IMR-90 (cell line): ENCODE data around the gene KPNA1. TPM values are rescaled to one million over a fixed set of nuclear protein-coding genes. Genes with fewer than 3 reads are reported as not detected.

Source experiments
- ATAC-seq: fragments of 200-7000 bp; cut with Tn5 transposase; 2 replicates; pipeline ENCODE4 v1.9.1; 2020; ENCODE audit warnings: low read depth, mild to moderate bottlenecking, moderate library complexity
- BruUV-seq: library from RNA; stranded (reverse); fragments of 400-500 nt; replicated peaks from 2 replicates; lab custom pipeline; 2021; lab: Mats Ljungman, UMichigan
- CTCF ChIA-PET: fragments of 300-600 bp; formaldehyde crosslinking; extraction: SDS; loops from one replicate; lab custom pipeline; 2021; ENCODE audit warnings: antibody characterized with exemption; lab: Yijun Ruan, JAX
- POLR2A ChIA-PET: fragments of 300-600 bp; sonication (Branson Sonifier 250); formaldehyde crosslinking; loops from one replicate; lab custom pipeline; 2022; ENCODE audit warnings: antibody characterized with exemption; ENCODE audit not compliant: unreplicated experiment; lab: Charles Lee
- DNase-seq: peaks from one replicate; pipeline ENCODE4 v3.0.0; 2013
- H2AFZ ChIP-seq: replicated peaks from 2 replicates; pipeline ENCODE3; 2013; ENCODE audit warnings: low read length, mild to moderate bottlenecking; ENCODE audit not compliant: poor library complexity
- H2AK5ac ChIP-seq: 2 replicates; pipeline ENCODE4 v1.6.1; 2013; ENCODE audit warnings: low read depth, low read length, inconsistent platforms
- H2AK9ac ChIP-seq: replicated peaks from 2 replicates; pipeline ENCODE3; 2013; ENCODE audit warnings: mild to moderate bottlenecking, low read depth, low read length, moderate library complexity; ENCODE audit not compliant: poor library complexity
- H2BK120ac ChIP-seq: 2 replicates; pipeline ENCODE4 v1.6.1; 2013; ENCODE audit warnings: low read depth, low read length, inconsistent platforms
- H2BK15ac ChIP-seq: 3 replicates; pipeline ENCODE4 v1.6.1; 2013; ENCODE audit warnings: low read depth, low read length, inconsistent platforms
- H2BK20ac ChIP-seq: 2 replicates; pipeline ENCODE4 v1.6.1; 2013; ENCODE audit warnings: low read depth, mild to moderate bottlenecking, inconsistent platforms, low read length, moderate library complexity
- H2BK5ac ChIP-seq: 2 replicates; pipeline ENCODE4 v1.6.1; 2013; ENCODE audit warnings: mild to moderate bottlenecking, low read depth, low read length, inconsistent platforms; ENCODE audit not compliant: poor library complexity, severe bottlenecking
- H3K14ac ChIP-seq: replicated peaks from 2 replicates; pipeline ENCODE4 v1.6.1; 2013; ENCODE audit warnings: low read depth, low read length, inconsistent platforms
- H3K18ac ChIP-seq: 2 replicates; pipeline ENCODE4 v1.6.1; 2013; ENCODE audit warnings: low read depth, low read length, control low read depth
- H3K23ac ChIP-seq: 2 replicates; pipeline ENCODE4 v1.6.1; 2013; ENCODE audit warnings: low read depth, low read length, inconsistent platforms
- H3K27ac ChIP-seq: 2 replicates; pipeline ENCODE4 v1.5.1; 2013; ENCODE audit warnings: mild to moderate bottlenecking, control low read depth, low read length; ENCODE audit not compliant: insufficient read depth
- H3K27me3 ChIP-seq: 2 replicates; pipeline ENCODE4 v1.6.1; 2013; ENCODE audit warnings: low read length; ENCODE audit not compliant: control insufficient read depth, insufficient read depth
- H3K36me3 ChIP-seq: 2 replicates; pipeline ENCODE4 v1.6.1; 2013; ENCODE audit warnings: low read length, mixed read lengths; ENCODE audit not compliant: control insufficient read depth, insufficient read depth
- H3K4ac ChIP-seq: 2 replicates; pipeline ENCODE4 v1.6.1; 2013; ENCODE audit warnings: low read depth, low read length, inconsistent platforms
- H3K4me1 ChIP-seq: 2 replicates; pipeline ENCODE4 v1.6.1; 2013; ENCODE audit warnings: low read length, mixed read lengths; ENCODE audit not compliant: control insufficient read depth, insufficient read depth
- H3K4me2 ChIP-seq: 2 replicates; pipeline ENCODE4 v1.6.1; 2013; ENCODE audit warnings: low read depth, mild to moderate bottlenecking, control low read depth, low read length, moderate library complexity
- H3K4me3 ChIP-seq: 2 replicates; pipeline ENCODE4 v1.5.1; 2013; ENCODE audit warnings: low read depth, mild to moderate bottlenecking, control low read depth, low read length, moderate library complexity; ENCODE audit not compliant: insufficient read depth
- H3K56ac ChIP-seq: 2 replicates; pipeline ENCODE4 v1.6.1; 2013; ENCODE audit warnings: low read length, inconsistent platforms; ENCODE audit not compliant: insufficient read depth; ENCODE audit errors: extremely low read depth
- H3K79me1 ChIP-seq, 2 experiments: 2 replicates each; pipeline ENCODE4 v1.6.1; 2013; ENCODE audit warnings: low read length in 2 of 2, inconsistent platforms in 1 of 2, low read depth in 1 of 2
- H3K9ac ChIP-seq: 2 replicates; pipeline ENCODE4 v1.6.1; 2013; ENCODE audit warnings: low read depth, low read length, control low read depth
- H3K9me1 ChIP-seq: 2 replicates; pipeline ENCODE4 v1.6.1; 2013; ENCODE audit warnings: low read length, inconsistent platforms; ENCODE audit not compliant: insufficient read depth
- H3K9me3 ChIP-seq: 2 replicates; pipeline ENCODE4 v1.6.1; 2013; ENCODE audit warnings: low read length; ENCODE audit not compliant: control insufficient read depth, insufficient read depth
- H4K20me1 ChIP-seq: 2 replicates; pipeline ENCODE4 v1.6.1; 2013; ENCODE audit warnings: low read length, inconsistent platforms; ENCODE audit not compliant: insufficient read depth
- H4K5ac ChIP-seq: 2 replicates; pipeline ENCODE4 v1.6.1; 2013; ENCODE audit warnings: mild to moderate bottlenecking, low read depth, low read length, control low read depth
- H4K8ac ChIP-seq, 2 experiments: 2 replicates each; pipeline ENCODE4 v1.6.1; 2013; ENCODE audit warnings: low read depth in 2 of 2, low read length in 2 of 2, control low read depth in 1 of 2, inconsistent platforms in 1 of 2
- H4K91ac ChIP-seq: 2 replicates; pipeline ENCODE4 v1.6.1; 2013; ENCODE audit warnings: low read depth, low read length, inconsistent platforms; ENCODE audit not compliant: insufficient read depth
- BHLHE40 ChIP-seq: fragments of 150-350 bp; IDR thresholded peaks from 2 replicates; pipeline ENCODE4 v1.6.1; 2016; ENCODE audit warnings: mild to moderate bottlenecking, low read depth, low read length
- FOS ChIP-seq: fragments of 150-350 bp; IDR thresholded peaks from 2 replicates; pipeline ENCODE4 v1.6.1; 2016; ENCODE audit warnings: low read depth, low read length
- MAZ ChIP-seq: IDR thresholded peaks from 2 replicates; pipeline ENCODE4 v1.6.1; 2012; ENCODE audit warnings: low read depth, mild to moderate bottlenecking, low read length, improper control_type of control experiment, moderate library complexity, borderline replicate concordance
- NFE2L2 ChIP-seq: fragments of 150-350 bp; IDR thresholded peaks from 2 replicates; pipeline ENCODE4 v1.6.1; 2016; ENCODE audit warnings: low read depth, mild to moderate bottlenecking, low read length
- RAD21 ChIP-seq: IDR thresholded peaks from 2 replicates; pipeline ENCODE4 v1.6.1; 2012; ENCODE audit warnings: low read length, improper control_type of control experiment
- RCOR1 ChIP-seq: IDR thresholded peaks from 2 replicates; pipeline ENCODE4 v1.6.1; 2012; ENCODE audit warnings: mild to moderate bottlenecking, low read length, improper control_type of control experiment; ENCODE audit not compliant: insufficient replicate concordance
- RFX5 ChIP-seq: IDR thresholded peaks from 2 replicates; pipeline ENCODE4 v1.8.0; 2012; ENCODE audit warnings: low read depth, mild to moderate bottlenecking, low read length, moderate library complexity
- SMC3 ChIP-seq: fragments of 150-350 bp; IDR thresholded peaks from 2 replicates; pipeline ENCODE4 v1.6.1; 2016; ENCODE audit warnings: low read depth, mild to moderate bottlenecking, antibody characterized with exemption, low read length, moderate library complexity
- WGBS, 2 experiments: methylation state at CpG; one replicate each; pipeline versions ENCODE4 v1.1.5 to v1.1.7; 2013; ENCODE audit warnings: missing lambda C conversion rate in 2 of 2; ENCODE audit not compliant: insufficient read length in 1 of 2; ENCODE audit errors: extremely low coverage in 2 of 2; 5-methylcytosine and 5-hydroxymethylcytosine counted together
- dilution Hi-C: fragments of 300-500 bp; cut with HindIII; formaldehyde crosslinking; loops from one replicate; pipeline ENCODE4 v1.14.3; 2018; ENCODE audit warnings: low sequenced_read_pairs; ENCODE audit not compliant: unreplicated experiment
- in situ Hi-C: fragments of 300-500 bp; cut with MboI; formaldehyde crosslinking; loops from 3 replicates; pipeline ENCODE4 v1.14.3; 2019; ENCODE audit warnings: low sequenced_read_pairs, inconsistent platforms, mixed read lengths
- intact Hi-C: fragments of 100-400 bp; cut with micrococcal nuclease; formaldehyde crosslinking; loops from 2 replicates; pipeline ENCODE4 v1.10.0; 2022
- polyA plus RNA-seq, 3 experiments: library from polyadenylated mRNA; depleted of rRNA; stranded (reverse); fragments of >200 nt; gene quantifications; 2 replicates each; pipeline ENCODE4 v1.2.3, GENCODE V29; 2012; ENCODE audit warnings: low replicate concordance in 1 of 3
- total RNA-seq: library from RNA; depleted of rRNA; stranded (reverse); fragments of >200 nt; gene quantifications from 2 replicates; pipeline ENCODE4 v1.2.3, GENCODE V29; 2012
- TF ChIP-seq, protein P1 (sequence below): fragments of 150-350 bp; IDR thresholded peaks from 2 replicates; pipeline ENCODE4 v1.6.1; 2016; ENCODE audit warnings: low read depth, mild to moderate bottlenecking, low read length, moderate library complexity, borderline replicate concordance
- TF ChIP-seq, protein P2 (sequence below): conservative IDR thresholded peaks from 2 replicates; pipeline ENCODE4 v1.5.1; 2012; ENCODE audit warnings: mild to moderate bottlenecking, low read depth, low read length, improper control_type of control experiment

Gene KPNA1
- total and polyA plus RNA-seq, 2 of the 4 experiments (the other 2 are of a cell fraction) = 30.6 to 112 TPM

DNA sequence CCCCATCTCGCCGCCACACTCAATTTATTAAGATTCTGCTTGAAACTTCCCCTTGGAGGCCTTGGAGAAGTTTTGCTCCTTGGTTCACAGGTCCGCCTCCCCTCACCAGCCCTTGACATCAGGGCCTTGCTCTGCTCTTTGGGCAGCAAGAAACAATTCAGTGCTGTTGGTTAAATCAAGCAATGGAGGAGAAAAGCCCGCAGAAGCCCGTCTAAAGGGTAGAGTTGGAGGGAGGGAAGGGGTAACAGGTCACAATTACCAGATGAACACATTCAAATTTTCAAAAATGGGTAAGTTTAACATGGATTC is 48.9 kb upstream of the KPNA1 start (continued):
- TF ChIP-seq, protein P1, sequence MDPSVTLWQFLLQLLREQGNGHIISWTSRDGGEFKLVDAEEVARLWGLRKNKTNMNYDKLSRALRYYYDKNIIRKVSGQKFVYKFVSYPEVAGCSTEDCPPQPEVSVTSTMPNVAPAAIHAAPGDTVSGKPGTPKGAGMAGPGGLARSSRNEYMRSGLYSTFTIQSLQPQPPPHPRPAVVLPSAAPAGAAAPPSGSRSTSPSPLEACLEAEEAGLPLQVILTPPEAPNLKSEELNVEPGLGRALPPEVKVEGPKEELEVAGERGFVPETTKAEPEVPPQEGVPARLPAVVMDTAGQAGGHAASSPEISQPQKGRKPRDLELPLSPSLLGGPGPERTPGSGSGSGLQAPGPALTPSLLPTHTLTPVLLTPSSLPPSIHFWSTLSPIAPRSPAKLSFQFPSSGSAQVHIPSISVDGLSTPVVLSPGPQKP = no peak

DNA sequence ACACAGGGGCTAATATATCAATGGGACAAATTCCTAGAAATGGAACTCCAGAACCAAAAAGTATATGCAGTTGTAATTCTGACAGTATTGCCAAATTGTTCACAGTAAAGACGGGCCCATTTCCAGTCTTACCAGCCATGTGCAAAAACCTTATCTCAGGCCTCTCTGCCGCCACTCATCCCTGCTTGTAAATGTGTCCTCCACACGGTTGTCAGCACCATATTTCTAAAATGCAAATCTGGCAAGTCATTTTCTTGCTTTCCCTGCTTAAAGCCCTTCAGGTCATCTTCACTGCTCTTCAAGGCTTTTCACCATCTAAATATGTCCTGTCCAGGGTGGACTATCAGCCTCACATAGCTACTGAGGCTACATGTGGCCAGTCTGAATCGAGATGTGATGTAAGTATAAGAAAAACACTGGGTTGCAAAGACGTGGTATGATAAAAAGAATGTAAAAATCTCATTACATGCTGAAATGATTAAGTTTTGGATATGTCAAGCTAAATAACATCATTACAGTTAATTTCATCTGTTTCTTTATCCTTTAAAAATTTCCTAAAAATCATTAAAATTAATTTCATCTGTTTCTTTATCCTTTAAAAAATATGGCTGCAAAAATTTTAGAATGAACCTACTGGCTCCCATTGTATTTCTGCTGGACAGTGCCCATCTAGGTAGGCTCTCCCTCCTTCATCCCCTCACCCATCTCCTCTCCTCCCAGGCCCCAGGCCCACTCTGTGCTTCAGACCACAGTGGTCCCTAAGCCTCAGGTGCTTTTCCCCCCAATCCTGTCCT is 48.4 kb upstream of the KPNA1 start:
- H3K18ac ChIP-seq = peak overlapping the region; percentile 4; the same call in 1 of the 2 replicates
- peak overlapping the region; percentile 88; the same call in 1 of the 2 replicates for H3K27ac ChIP-seq
- no peak overlapping the region for H2BK20ac ChIP-seq
- peak overlapping the region; percentile 90 for H2AK9ac ChIP-seq
- H4K20me1 ChIP-seq = no peaks in the 10 kb centered on the region
- no peak for DNase-seq
- BruUV-seq = no TSS peak
- peaks cover 13% of the 10 kb centered on the region for H3K36me3 ChIP-seq
- H2AFZ ChIP-seq = peak overlapping the region; percentile 88
- CTCF ChIA-PET = interaction anchor here (7.3 kb wide), 1 partner anchor 116 kb away, joined by 34 read pairs; no protein-coding TSS in a partner anchor
- 0 out of 2 replicates have a peak overlapping the region, but pooled peaks have one; percentile 60 for H4K91ac ChIP-seq
- H2BK15ac ChIP-seq = 0 out of 3 replicates have a peak overlapping the region, but pooled peaks have one; percentile 2
- peak overlapping the region; percentile 77 to 79 for H4K8ac ChIP-seq
- peak overlapping the region; percentile 63; the same call in 1 of the 2 replicates for H3K4me3 ChIP-seq
- peak overlapping the region; percentile 74 for H3K4me2 ChIP-seq
- H3K9me3 ChIP-seq = no peaks in the 10 kb centered on the region
- no peak overlapping the region for H3K56ac ChIP-seq
- no peak for ATAC-seq
- peak overlapping the region; percentile 69 for H3K14ac ChIP-seq
- dilution Hi-C loops = no loop called here
- H3K23ac ChIP-seq = peak overlapping the region; percentile 48; the same call in 1 of the 2 replicates
- peak overlapping the region; percentile 71 for H3K9ac ChIP-seq
- peak overlapping the region; percentile 91 for H3K4ac ChIP-seq
- H3K27me3 ChIP-seq = no peaks in the 10 kb centered on the region
- H2BK5ac ChIP-seq = no peak overlapping the region
- no peak overlapping the region; the same call in 1 of the 2 replicates for H2BK120ac ChIP-seq
- in situ Hi-C loops = no loop called here
- no peak overlapping the region for H2AK5ac ChIP-seq
- H3K9me1 ChIP-seq = peaks cover 3% of the 10 kb centered on the region; the same call in 1 of the 2 replicates
- H3K4me1 ChIP-seq = peaks cover 3% of the 10 kb centered on the region; the same call in 1 of the 2 replicates
- H4K5ac ChIP-seq = peak overlapping the region; percentile 3; the same call in 1 of the 2 replicates
- intact Hi-C loops = loop anchor here (2.0 to 10.0 kb wide), 4 partner anchors 171 to 462 kb away; partner anchors contain the start of genes SEMA5B and SLC49A4
- WGBS, 2 experiments = 93% methylated on average over 2 of the region's 5 CpGs; no CpG with 5 or more reads in 1 of the 2 experiments
- POLR2A ChIA-PET = no interaction called here
- H3K79me1 ChIP-seq = peaks cover 15 to 23% of the 10 kb centered on the region in 2 experiments
- TF ChIP-seq, protein P1 = no peak
- TF ChIP-seq MAZ = no peak
- TF ChIP-seq SMC3 = no peak
- no peak for TF ChIP-seq BHLHE40
- TF ChIP-seq RAD21 = no peak
- TF ChIP-seq FOS = no peak
- TF ChIP-seq NFE2L2 = no peak
- TF ChIP-seq, protein P2, sequence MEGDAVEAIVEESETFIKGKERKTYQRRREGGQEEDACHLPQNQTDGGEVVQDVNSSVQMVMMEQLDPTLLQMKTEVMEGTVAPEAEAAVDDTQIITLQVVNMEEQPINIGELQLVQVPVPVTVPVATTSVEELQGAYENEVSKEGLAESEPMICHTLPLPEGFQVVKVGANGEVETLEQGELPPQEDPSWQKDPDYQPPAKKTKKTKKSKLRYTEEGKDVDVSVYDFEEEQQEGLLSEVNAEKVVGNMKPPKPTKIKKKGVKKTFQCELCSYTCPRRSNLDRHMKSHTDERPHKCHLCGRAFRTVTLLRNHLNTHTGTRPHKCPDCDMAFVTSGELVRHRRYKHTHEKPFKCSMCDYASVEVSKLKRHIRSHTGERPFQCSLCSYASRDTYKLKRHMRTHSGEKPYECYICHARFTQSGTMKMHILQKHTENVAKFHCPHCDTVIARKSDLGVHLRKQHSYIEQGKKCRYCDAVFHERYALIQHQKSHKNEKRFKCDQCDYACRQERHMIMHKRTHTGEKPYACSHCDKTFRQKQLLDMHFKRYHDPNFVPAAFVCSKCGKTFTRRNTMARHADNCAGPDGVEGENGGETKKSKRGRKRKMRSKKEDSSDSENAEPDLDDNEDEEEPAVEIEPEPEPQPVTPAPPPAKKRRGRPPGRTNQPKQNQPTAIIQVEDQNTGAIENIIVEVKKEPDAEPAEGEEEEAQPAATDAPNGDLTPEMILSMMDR = no peak
- TF ChIP-seq RFX5 = no peak
- TF ChIP-seq RCOR1 = no peak
